GM12878 (cell line): ENCODE measurements around the gene FRS3. TPM values are rescaled to one million over a fixed set of nuclear protein-coding genes. Genes with fewer than 3 reads are reported as not detected.

ENCODE experiments used
- ATAC-seq: fragments of 200-7000 bp; cut with Tn5 transposase; 3 replicates; pipeline ENCODE4 v1.9.1; 2020; ENCODE audit warnings: mild to moderate bottlenecking, moderate library complexity
- BruUV-seq: library from RNA; stranded (reverse); fragments of 400-500 nt; replicated peaks from 2 replicates; lab custom pipeline; 2021; lab: Mats Ljungman, UMichigan
- CTCF ChIA-PET: fragments of 300-600 bp; sonication (Branson Sonifier 250); formaldehyde crosslinking; extraction: SDS; loops from one replicate; lab custom pipeline; 2021; ENCODE audit warnings: inconsistent platforms; lab: Yijun Ruan, JAX
- POLR2A ChIA-PET: fragments of 350-600 bp; formaldehyde crosslinking; extraction: SDS; loops from one replicate; lab custom pipeline; 2021; ENCODE audit warnings: inconsistent platforms; lab: Charles Lee
- RAD21 ChIA-PET: fragments of 300-600 bp; sonication (Branson Sonifier 250); formaldehyde crosslinking; loops from one replicate; lab custom pipeline; 2023; ENCODE audit warnings: antibody characterized with exemption; ENCODE audit not compliant: unreplicated experiment; lab: Charles Lee
- SMC1A ChIA-PET: fragments of 300-600 bp; sonication (Branson Sonifier 250); formaldehyde crosslinking; loops from one replicate; lab custom pipeline; 2023; ENCODE audit not compliant: unreplicated experiment, uncharacterized antibody; lab: Charles Lee
- DNase-seq: peaks from one replicate; pipeline ENCODE4 v3.0.0-alpha.2; 2011; ENCODE audit warnings: low read depth, low spot score
- FAIRE-seq: peaks from 3 replicates; lab custom pipeline; 2011; peaks lifted over from hg19 to GRCh38; lab: Jason Lieb, UNC
- H2AFZ ChIP-seq: 2 replicates; pipeline ENCODE4 v1.6.0; 2011; ENCODE audit warnings: low read depth, low read length, control low read depth; ENCODE audit not compliant: control insufficient read depth
- H3K27ac ChIP-seq: 2 replicates; pipeline ENCODE4 v1.5.1; 2011; ENCODE audit warnings: control low read depth; ENCODE audit not compliant: control insufficient read depth, insufficient read depth
- H3K27me3 ChIP-seq, 2 experiments: replicated peaks in 1 of 2; 2 replicates each; pipeline versions ENCODE4 v1.6.0 to v1.6.1; 2011; ENCODE audit warnings: low read length in 1 of 2; ENCODE audit not compliant: control insufficient read depth in 2 of 2, insufficient read depth in 2 of 2
- H3K36me3 ChIP-seq, 2 experiments: 2 replicates each; pipeline ENCODE4 v1.5.1; 2011; ENCODE audit warnings: low read length in 1 of 2; ENCODE audit not compliant: control insufficient read depth in 2 of 2, insufficient read depth in 2 of 2
- H3K4me1 ChIP-seq: 2 replicates; pipeline ENCODE4 v1.6.1; 2011; ENCODE audit warnings: mild to moderate bottlenecking, low read length, moderate library complexity, mixed read lengths; ENCODE audit not compliant: control insufficient read depth, insufficient read depth
- H3K4me2 ChIP-seq: 2 replicates; pipeline ENCODE4 v1.6.0; 2011; ENCODE audit warnings: control low read depth; ENCODE audit not compliant: control insufficient read depth, insufficient read depth
- H3K4me3 ChIP-seq: fragments of 200-600 bp; sonication (generic); 2 replicates; pipeline ENCODE4 v1.5.1; 2016
- H3K79me2 ChIP-seq: 2 replicates; pipeline ENCODE4 v1.6.0; 2011; ENCODE audit warnings: low read length; ENCODE audit not compliant: control insufficient read depth, insufficient read depth
- H3K9ac ChIP-seq: 2 replicates; pipeline ENCODE4 v1.8.0; 2011; ENCODE audit warnings: low read length, control low read depth, mixed read lengths; ENCODE audit not compliant: control insufficient read depth, insufficient read depth
- H3K9me3 ChIP-seq: replicated peaks from 3 replicates; pipeline ENCODE4 v1.5.1; 2011; ENCODE audit warnings: mild to moderate bottlenecking, low read length; ENCODE audit not compliant: control insufficient read depth, insufficient read depth
- H4K20me1 ChIP-seq: 2 replicates; pipeline ENCODE4 v1.6.0; 2011; ENCODE audit not compliant: control insufficient read depth, insufficient read depth
- ATF2 ChIP-seq: IDR thresholded peaks from 2 replicates; pipeline ENCODE4 v1.6.1; 2012; ENCODE audit warnings: low read length, inconsistent platforms
- BACH1 ChIP-seq: fragments of 450-650 bp; IDR thresholded peaks from 2 replicates; pipeline ENCODE4 v1.6.1; 2017; ENCODE audit warnings: mild to moderate bottlenecking, borderline replicate concordance
- CHD1 ChIP-seq: IDR thresholded peaks from 2 replicates; pipeline ENCODE4 v1.6.1; 2012; ENCODE audit warnings: low read depth, low read length, improper control_type of control experiment
- CHD2 ChIP-seq: IDR thresholded peaks from 2 replicates; pipeline ENCODE4 v1.6.1; 2011; ENCODE audit warnings: low read depth, low read length, improper control_type of control experiment, borderline replicate concordance
- ETV6 ChIP-seq, 2 experiments: fragments of 450-650 bp in 1 of 2; IDR thresholded peaks in 1 of 2; conservative IDR thresholded peaks in 1 of 2; 2 replicates each; pipeline ENCODE4 v1.6.1; 2014; ENCODE audit warnings: antibody characterized with exemption in 1 of 2, borderline replicate concordance in 1 of 2, low read depth in 1 of 2, mild to moderate bottlenecking in 1 of 2, moderate library complexity in 1 of 2
- HDGF ChIP-seq: fragments of 450-650 bp; IDR thresholded peaks from 2 replicates; pipeline ENCODE4 v1.6.1; 2016; ENCODE audit warnings: antibody characterized with exemption
- IRF5 ChIP-seq: fragments of 450-650 bp; IDR thresholded peaks from 2 replicates; pipeline ENCODE4 v1.6.1; 2017; ENCODE audit warnings: borderline replicate concordance
- TCF7 ChIP-seq: IDR thresholded peaks from 2 replicates; pipeline ENCODE4 v1.6.1; 2014; ENCODE audit warnings: antibody characterized with exemption, borderline replicate concordance
- ZBTB33 ChIP-seq: fragments of 450-650 bp; IDR thresholded peaks from 2 replicates; pipeline ENCODE4 v1.6.1; 2017; ENCODE audit warnings: mild to moderate bottlenecking
- ZSCAN29 ChIP-seq: fragments of 450-650 bp; IDR thresholded peaks from 2 replicates; pipeline ENCODE4 v1.6.1; 2017; ENCODE audit warnings: mild to moderate bottlenecking, moderate library complexity
- ZZZ3 ChIP-seq: IDR thresholded peaks from 2 replicates; pipeline ENCODE4 v1.6.1; 2011; ENCODE audit warnings: low read depth; ENCODE audit not compliant: control insufficient read depth, insufficient read length
- WGBS: methylation state at CpG from one replicate; pipeline ENCODE4 v1.1.6; 2016; ENCODE audit warnings: low lambda C conversion rate; ENCODE audit not compliant: insufficient replicate concordance, insufficient coverage; ENCODE audit errors: missing lambda C conversion rate; 5-methylcytosine and 5-hydroxymethylcytosine counted together
- in situ Hi-C: fragments of 300-500 bp; cut with MboI; formaldehyde crosslinking; loops from 9 replicates; pipeline ENCODE4 v1.14.3; 2018; ENCODE audit warnings: mixed read lengths
- intact Hi-C: fragments of 100-400 bp; cut with micrococcal nuclease; formaldehyde crosslinking; loops from one replicate; pipeline ENCODE4 v1.14.2; 2022; ENCODE audit not compliant: unreplicated experiment
- polyA plus RNA-seq, 11 experiments: library from polyadenylated mRNA; depleted of rRNA in 4 of 11; unstranded in 6 of 11; stranded (reverse) in 5 of 11; fragments of >200 nt; fragmentation: Nextera tagmentation in 4 of 11; fragmentation: Illumina TruSeq in 1 of 11; extraction: Ambion mirVana in 4 of 11; extraction: Trizol in 1 of 11; gene quantifications; 1 replicate in 1 of 11; 2 replicates in 10 of 11; pipeline versions ENCODE4 v1.2.1 to v1.2.3, GENCODE V29; 2011 to 2016; ENCODE audit warnings: inconsistent platforms in 2 of 11, missing spikeins in 2 of 11, low read depth in 1 of 11
- total RNA-seq, 4 experiments: library from RNA; depleted of rRNA in 3 of 4; stranded (reverse); fragments of >200 nt in 3 of 4; fragmentation: Illumina TruSeq in 1 of 4; extraction: Trizol in 1 of 4; gene quantifications; 2 replicates each; pipeline versions ENCODE4 v1.2.1 to v1.2.3, GENCODE V29; 2013 to 2021
- TF ChIP-seq, protein P1 (sequence below): IDR thresholded peaks from 2 replicates; pipeline ENCODE4 v1.6.1; 2011; ENCODE audit warnings: mild to moderate bottlenecking, low read depth, low read length, moderate library complexity; ENCODE audit not compliant: insufficient replicate concordance
- TF ChIP-seq, protein P2 (sequence below): fragments of 450-650 bp; formaldehyde crosslinking; IDR thresholded peaks from 2 replicates; pipeline ENCODE4 v1.4.0; 2022; ENCODE audit warnings: mild to moderate bottlenecking, moderate library complexity
- TF ChIP-seq, protein P3 (sequence below): IDR thresholded peaks from 2 replicates; pipeline ENCODE4 v1.6.1; 2011; ENCODE audit warnings: low read depth, low read length, improper control_type of control experiment, borderline replicate concordance

Gene FRS3
- total and polyA plus RNA-seq, 10 of the 15 experiments (the other 5 are each of a cell fraction or from before 2014, with no cell fraction given): 0.05 to 3.4 (median 1.5) TPM

DNA sequence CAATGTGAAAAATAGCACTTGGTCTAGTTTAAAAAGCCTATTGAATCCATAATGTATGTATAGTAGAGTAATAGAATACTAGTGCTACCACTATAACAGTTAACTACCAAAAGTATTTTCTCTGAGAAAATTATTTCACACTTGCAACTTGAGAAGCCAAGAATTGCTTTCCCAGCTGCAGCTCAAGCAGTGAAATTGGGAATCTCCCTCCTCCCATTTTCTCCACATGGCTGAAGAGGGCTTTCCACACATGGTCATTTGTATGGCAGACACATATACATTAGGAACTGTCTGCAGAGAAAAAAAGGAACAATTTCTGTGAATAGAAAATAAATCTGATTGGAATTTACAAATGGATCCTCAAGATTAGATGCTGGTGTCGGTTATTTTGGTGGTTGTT, 42.3 kb upstream of the FRS3 start:
- ATAC-seq: no peak
- H3K79me2 ChIP-seq: no peaks in the 10 kb centered on the region
- no peak for FAIRE-seq
- TF ChIP-seq ETV6 (conservative IDR thresholded peaks at IDR 0.05 in 1 of 2, IDR thresholded peaks at IDR 0.05 in 1 of 2; ENCODE audit: borderline replicate concordance in 1 of 2, low read depth in 1 of 2) (no peak), TCF7 (no peak), ZBTB33 (no peak), IRF5 (no peak), CHD1 (no peak), ZZZ3 (no peak), CHD2 (no peak), ZSCAN29 (no peak), HDGF (no peak), BACH1 (no peak), ATF2 (no peak)
- TF ChIP-seq, protein P1, sequence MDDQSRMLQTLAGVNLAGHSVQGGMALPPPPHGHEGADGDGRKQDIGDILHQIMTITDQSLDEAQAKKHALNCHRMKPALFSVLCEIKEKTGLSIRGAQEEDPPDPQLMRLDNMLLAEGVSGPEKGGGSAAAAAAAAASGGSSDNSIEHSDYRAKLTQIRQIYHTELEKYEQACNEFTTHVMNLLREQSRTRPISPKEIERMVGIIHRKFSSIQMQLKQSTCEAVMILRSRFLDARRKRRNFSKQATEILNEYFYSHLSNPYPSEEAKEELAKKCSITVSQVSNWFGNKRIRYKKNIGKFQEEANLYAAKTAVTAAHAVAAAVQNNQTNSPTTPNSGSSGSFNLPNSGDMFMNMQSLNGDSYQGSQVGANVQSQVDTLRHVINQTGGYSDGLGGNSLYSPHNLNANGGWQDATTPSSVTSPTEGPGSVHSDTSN: no peak
- TF ChIP-seq, protein P2, sequence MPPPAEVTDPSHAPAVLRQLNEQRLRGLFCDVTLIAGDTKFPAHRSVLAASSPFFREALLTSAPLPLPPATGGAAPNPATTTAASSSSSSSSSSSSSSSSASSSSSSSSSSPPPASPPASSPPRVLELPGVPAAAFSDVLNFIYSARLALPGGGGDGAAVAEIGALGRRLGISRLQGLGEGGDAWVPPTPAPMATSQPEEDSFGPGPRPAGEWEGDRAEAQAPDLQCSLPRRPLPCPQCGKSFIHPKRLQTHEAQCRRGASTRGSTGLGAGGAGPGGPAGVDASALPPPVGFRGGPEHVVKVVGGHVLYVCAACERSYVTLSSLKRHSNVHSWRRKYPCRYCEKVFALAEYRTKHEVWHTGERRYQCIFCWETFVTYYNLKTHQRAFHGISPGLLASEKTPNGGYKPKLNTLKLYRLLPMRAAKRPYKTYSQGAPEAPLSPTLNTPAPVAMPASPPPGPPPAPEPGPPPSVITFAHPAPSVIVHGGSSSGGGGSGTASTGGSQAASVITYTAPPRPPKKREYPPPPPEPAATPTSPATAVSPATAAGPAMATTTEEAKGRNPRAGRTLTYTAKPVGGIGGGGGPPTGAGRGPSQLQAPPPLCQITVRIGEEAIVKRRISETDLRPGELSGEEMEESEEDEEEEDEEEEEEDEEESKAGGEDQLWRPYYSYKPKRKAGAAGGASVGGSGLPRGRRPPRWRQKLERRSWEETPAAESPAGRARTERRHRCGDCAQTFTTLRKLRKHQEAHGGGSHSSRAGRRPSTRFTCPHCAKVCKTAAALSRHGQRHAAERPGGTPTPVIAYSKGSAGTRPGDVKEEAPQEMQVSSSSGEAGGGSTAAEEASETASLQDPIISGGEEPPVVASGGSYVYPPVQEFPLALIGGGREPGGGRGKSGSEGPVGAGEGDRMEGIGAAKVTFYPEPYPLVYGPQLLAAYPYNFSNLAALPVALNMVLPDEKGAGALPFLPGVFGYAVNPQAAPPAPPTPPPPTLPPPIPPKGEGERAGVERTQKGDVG (CRISPR knock-in tag): no peak
- TF ChIP-seq, protein P3, sequence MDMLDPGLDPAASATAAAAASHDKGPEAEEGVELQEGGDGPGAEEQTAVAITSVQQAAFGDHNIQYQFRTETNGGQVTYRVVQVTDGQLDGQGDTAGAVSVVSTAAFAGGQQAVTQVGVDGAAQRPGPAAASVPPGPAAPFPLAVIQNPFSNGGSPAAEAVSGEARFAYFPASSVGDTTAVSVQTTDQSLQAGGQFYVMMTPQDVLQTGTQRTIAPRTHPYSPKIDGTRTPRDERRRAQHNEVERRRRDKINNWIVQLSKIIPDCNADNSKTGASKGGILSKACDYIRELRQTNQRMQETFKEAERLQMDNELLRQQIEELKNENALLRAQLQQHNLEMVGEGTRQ: no peak

More for the DNA sequence above, 42.3 kb upstream of the FRS3 start:
- Histone ChIP-seq H3K27me3 (no peaks in the 10 kb centered on the region), H3K4me2 (no peak overlapping the region), H3K27ac (no peak overlapping the region), H3K4me3 (no peak overlapping the region), H2AFZ (no peak overlapping the region), H4K20me1 (no peaks in the 10 kb centered on the region), H3K9ac (no peak overlapping the region), H3K9me3 (no peaks in the 10 kb centered on the region), H3K4me1 (no peaks in the 10 kb centered on the region), H3K36me3 (no peaks in the 10 kb centered on the region)
- intact Hi-C loops: no loop called here
- in situ Hi-C loops: no loop called here
- BruUV-seq: no TSS peak
- DNase-seq: no peak
- RAD21 ChIA-PET: no interaction called here
- SMC1A ChIA-PET: no interaction called here
- CTCF ChIA-PET: no interaction called here
- WGBS: 100% methylated on average over 1 of the region's 1 CpG
- POLR2A ChIA-PET: interaction anchor here (0.6 kb wide), 1 partner anchor 324 kb away, joined by 3 read pairs; no protein-coding TSS in a partner anchor
